Neural crest cell (in vitro differentiated cells): Measurements from ENCODE around the gene GPR31. TPM values are rescaled to one million over a fixed set of nuclear protein-coding genes. Genes with fewer than 3 reads are reported as not detected.

Experiments
- DNase-seq: peaks from one replicate; pipeline ENCODE4 v3.0.0; 2021; ENCODE audit warnings: low read depth, mixed read lengths, low spot score
- H3K27ac Mint-ChIP-seq: one replicate; pipeline ENCODE4 v1.8.0; 2021; ENCODE audit warnings: mild to moderate bottlenecking, mixed read lengths; ENCODE audit not compliant: unreplicated experiment
- H3K27me3 Mint-ChIP-seq: 2 replicates; pipeline ENCODE4 v1.8.0; 2021; ENCODE audit warnings: low read depth, mild to moderate bottlenecking, mixed read lengths
- H3K36me3 Mint-ChIP-seq: 2 replicates; pipeline ENCODE4 v1.8.0; 2021; ENCODE audit warnings: low read depth, mild to moderate bottlenecking, mixed read lengths
- H3K4me1 Mint-ChIP-seq: 2 replicates; pipeline ENCODE4 v1.8.0; 2021; ENCODE audit warnings: mixed read lengths
- H3K4me3 Mint-ChIP-seq: one replicate; pipeline ENCODE4 v1.8.0; 2021; ENCODE audit warnings: mild to moderate bottlenecking, mixed read lengths
- H3K9me3 Mint-ChIP-seq: 2 replicates; pipeline ENCODE4 v1.8.0; 2021; ENCODE audit warnings: mixed read lengths
- total RNA-seq: library from RNA; stranded (reverse); gene quantifications from 2 replicates; pipeline ENCODE4 v1.2.1, GENCODE V29; 2021
- TF ChIP-seq, protein P1 (sequence below): fragments of 200-600 bp; sonication (generic); conservative IDR thresholded peaks from 2 replicates; pipeline ENCODE4 v1.5.0; 2021; ENCODE audit warnings: antibody characterized with exemption, mild to moderate bottlenecking

GPR31 gene
- total RNA-seq, 1 donor from 2014 or later: not detected

DNA sequence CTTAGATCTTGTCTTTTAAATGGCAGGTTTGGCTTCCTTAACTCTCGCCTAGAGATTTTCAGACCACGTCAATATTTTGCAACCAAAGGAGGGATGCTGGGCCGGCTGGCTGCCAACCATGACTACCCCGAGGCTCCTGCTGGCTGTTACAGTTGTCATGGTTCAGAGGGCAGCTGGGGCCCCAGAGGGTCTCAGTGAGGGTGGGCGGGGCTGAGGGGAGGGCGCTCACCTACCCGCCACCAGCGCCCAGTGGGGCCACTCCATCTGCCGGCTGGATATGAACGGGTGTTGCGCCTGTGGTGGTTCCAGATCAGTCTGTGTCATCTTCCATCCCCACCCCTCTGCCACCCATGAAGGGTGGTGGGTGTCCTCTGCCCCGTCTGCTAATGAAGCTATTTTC lies 12.3 kb downstream of the GPR31 start:
- H3K27ac Mint-ChIP-seq: no peak overlapping the region
- DNase-seq: no peak
- H3K36me3 Mint-ChIP-seq: no peaks in the 10 kb centered on the region
- H3K4me3 Mint-ChIP-seq: no peak overlapping the region
- H3K27me3 Mint-ChIP-seq: peaks cover 33% of the 10 kb centered on the region
- TF ChIP-seq, protein P1, sequence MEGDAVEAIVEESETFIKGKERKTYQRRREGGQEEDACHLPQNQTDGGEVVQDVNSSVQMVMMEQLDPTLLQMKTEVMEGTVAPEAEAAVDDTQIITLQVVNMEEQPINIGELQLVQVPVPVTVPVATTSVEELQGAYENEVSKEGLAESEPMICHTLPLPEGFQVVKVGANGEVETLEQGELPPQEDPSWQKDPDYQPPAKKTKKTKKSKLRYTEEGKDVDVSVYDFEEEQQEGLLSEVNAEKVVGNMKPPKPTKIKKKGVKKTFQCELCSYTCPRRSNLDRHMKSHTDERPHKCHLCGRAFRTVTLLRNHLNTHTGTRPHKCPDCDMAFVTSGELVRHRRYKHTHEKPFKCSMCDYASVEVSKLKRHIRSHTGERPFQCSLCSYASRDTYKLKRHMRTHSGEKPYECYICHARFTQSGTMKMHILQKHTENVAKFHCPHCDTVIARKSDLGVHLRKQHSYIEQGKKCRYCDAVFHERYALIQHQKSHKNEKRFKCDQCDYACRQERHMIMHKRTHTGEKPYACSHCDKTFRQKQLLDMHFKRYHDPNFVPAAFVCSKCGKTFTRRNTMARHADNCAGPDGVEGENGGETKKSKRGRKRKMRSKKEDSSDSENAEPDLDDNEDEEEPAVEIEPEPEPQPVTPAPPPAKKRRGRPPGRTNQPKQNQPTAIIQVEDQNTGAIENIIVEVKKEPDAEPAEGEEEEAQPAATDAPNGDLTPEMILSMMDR: no peak
- H3K4me1 Mint-ChIP-seq: peaks cover 20% of the 10 kb centered on the region
- H3K9me3 Mint-ChIP-seq: peaks cover 3% of the 10 kb centered on the region

DNA sequence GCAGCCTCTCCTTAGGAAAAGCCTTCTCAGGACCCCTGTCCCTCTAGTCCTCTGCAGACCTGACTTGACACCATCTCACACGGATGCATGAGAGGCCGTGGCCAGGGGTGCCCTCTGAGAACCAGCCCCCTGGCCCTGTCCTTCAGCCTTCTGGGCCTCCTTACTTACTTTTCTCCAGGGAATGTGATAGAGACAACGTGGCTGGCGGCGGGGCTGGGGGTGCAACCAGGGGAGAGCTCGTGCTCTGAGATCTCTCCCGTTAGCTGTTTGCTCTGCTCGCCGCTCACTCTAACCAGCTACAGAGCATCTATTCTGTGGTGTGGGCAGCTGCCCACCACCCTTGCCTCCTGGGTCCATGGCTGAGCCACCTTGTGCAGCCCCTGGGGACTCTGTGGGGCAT lies 14.7 kb downstream of the GPR31 start:
- no peak for DNase-seq

DNA sequence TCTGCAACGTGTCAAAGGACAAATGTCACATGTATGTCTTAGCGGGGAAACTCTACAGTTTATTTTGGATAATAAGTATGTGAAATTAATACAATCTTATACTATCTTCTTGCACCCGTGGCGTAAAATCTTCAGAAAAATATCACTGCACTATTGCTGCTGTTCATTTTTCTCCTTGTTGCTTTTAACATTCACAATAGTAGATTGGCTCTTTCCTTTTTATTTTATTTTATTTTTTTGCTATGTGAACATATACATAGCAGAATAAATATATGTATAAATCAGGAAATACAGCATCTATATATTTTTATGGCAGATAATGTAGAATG lies 15.4 kb downstream of the GPR31 start:
- H3K27me3 Mint-ChIP-seq: peaks cover 24% of the 10 kb centered on the region
- DNase-seq: no peak
- H3K36me3 Mint-ChIP-seq: no peaks in the 10 kb centered on the region
- H3K4me3 Mint-ChIP-seq: no peak overlapping the region
- peaks cover 20% of the 10 kb centered on the region for H3K4me1 Mint-ChIP-seq
- TF ChIP-seq, protein P1: peak; percentile 16
- H3K9me3 Mint-ChIP-seq: peaks cover 3% of the 10 kb centered on the region
- H3K27ac Mint-ChIP-seq: no peak overlapping the region

More for the DNA sequence above, 14.7 kb downstream of the GPR31 start:
- H3K9me3 Mint-ChIP-seq: peaks cover 3% of the 10 kb centered on the region
- peaks cover 20% of the 10 kb centered on the region for H3K4me1 Mint-ChIP-seq
- H3K27me3 Mint-ChIP-seq: peaks cover 29% of the 10 kb centered on the region
- no peak overlapping the region for H3K4me3 Mint-ChIP-seq
- H3K36me3 Mint-ChIP-seq: no peaks in the 10 kb centered on the region
- TF ChIP-seq, protein P1: no peak
- H3K27ac Mint-ChIP-seq: no peak overlapping the region

DNA sequence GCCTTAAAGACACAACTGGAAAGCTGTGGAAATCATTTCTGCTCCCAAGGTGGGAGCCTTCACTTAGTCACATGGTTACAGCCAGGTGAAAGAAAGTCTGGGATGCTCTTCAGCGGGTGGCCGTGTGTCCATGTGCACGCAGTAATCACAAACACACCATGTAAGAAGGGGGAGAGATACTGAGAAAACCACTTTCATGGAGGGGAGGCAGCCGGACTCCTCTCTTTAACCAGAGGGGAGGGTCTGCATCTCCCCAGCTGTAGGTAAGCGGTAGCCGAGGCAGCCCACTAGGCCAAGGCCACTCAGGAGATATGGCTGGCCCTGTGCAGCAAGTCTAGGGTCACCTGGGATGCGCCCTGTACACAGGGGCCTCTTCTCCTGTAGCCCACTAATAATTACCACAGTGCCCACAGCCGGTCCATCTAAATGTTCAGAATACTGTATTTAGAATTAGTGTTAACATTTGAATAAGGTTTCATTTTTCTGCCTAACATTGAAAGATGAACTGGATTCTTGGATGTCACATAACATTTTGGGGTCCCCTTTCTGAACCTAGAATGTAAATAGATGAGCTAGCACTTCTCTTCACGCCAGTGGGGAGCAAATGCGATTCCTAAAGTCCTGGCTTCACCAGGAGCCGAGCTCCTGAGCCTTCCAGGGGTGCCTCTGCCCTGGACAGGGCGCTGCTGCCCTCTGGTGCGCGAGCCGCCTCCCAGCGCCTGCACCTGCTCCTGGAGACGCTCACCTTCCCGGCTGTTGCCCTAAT lies 15.9 kb downstream of the GPR31 start:
- TF ChIP-seq, protein P1: peak; percentile 79
- peaks cover 15% of the 10 kb centered on the region for H3K4me1 Mint-ChIP-seq
- peak; percentile 34 for DNase-seq

DNA sequence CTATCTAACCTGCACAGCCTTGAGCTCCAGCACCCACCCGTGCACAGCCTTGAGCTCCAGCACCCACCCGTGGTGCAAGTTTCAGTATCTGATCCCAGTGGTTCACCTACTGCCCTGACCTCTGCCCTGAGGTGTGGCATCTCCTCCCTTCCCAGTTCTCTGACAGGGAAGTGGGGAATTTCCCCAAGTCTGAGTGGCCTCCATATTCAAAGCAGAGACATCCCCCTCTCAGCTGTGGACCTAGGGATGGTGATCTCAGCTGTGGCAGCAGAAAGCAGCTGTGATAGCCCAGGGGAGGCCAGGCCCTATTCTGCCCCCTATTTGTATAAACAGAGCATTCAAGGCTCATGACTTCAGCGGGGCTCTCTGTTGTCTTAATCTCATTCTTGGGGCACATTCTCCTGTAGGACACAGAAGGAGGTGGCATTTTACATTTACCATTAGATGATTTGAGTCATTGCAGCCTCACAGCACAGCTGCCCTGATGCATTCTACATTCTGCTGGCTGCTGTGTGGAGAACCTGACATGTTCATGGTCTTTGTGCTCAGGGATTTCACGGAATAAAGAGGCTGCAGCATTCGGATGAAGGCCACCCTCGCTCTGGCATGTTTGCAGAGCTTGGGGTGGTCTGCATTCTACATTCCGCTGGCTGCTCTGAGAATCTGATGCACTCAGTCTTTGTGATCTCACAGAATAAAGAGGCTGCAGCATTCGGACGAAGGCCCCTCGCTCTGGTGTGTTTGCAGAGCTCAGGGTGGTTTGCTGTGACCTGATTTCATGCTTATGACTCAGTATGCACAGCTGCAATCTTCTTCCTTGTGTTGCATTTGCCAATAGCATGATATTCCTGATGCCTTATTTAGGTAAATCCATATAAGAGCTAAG lies 16.9 kb downstream of the GPR31 start:
- DNase-seq: no peak
- Mint-ChIP-seq H3K27me3 (peaks cover 8% of the 10 kb centered on the region), H3K4me1 (peaks cover 5% of the 10 kb centered on the region), H3K36me3 (no peaks in the 10 kb centered on the region), H3K4me3 (no peak overlapping the region), H3K9me3 (peaks cover 3% of the 10 kb centered on the region), H3K27ac (no peak overlapping the region)
- TF ChIP-seq, protein P1: no peak

More for the DNA sequence above, 15.9 kb downstream of the GPR31 start:
- Mint-ChIP-seq H3K4me3 (no peak overlapping the region), H3K36me3 (no peaks in the 10 kb centered on the region), H3K27ac (no peak overlapping the region), H3K9me3 (peaks cover 3% of the 10 kb centered on the region), H3K27me3 (peaks cover 18% of the 10 kb centered on the region)
